KBM-7 (cell line): ENCODE results near the gene PCMT1.
"Not testable (repeated sequence)": the region's sequence is repeated elsewhere in the genome, so short reads cannot be mapped to it uniquely, and the experiment has no call there.

Experiments
- DNase-seq: peaks from one replicate; pipeline ENCODE4 v3.0.0-alpha.2; 2015
- in situ Hi-C: fragments of 300-500 bp; cut with MboI; formaldehyde crosslinking; loops from 2 replicates; pipeline ENCODE4 v1.14.3; 2020; ENCODE audit warnings: low sequenced_read_pairs, low pct_unique_long_range_greater_than_20kb, mixed read lengths

Gene PCMT1

DNA sequence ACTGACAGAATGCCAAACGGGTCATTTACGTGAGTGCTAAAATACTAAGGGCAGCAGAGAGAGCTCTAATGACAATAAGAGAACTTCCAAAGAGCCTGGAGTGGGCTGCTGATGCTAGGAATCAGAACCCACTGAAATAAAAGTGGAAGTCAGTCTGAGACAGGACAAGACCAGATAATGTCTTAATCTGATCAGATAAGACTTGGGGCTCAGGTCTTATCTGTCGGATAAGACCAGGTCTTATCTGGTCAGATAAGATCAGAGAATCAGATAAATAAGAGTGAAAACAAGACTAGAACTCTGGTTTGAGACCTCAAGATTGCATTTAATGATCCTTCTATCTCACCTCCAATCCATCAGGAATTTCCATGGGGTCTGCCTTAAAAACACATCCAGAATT is 96.0 kb downstream of the PCMT1 start:
- in situ Hi-C loops, result no loop called here
- no peak for DNase-seq

DNA sequence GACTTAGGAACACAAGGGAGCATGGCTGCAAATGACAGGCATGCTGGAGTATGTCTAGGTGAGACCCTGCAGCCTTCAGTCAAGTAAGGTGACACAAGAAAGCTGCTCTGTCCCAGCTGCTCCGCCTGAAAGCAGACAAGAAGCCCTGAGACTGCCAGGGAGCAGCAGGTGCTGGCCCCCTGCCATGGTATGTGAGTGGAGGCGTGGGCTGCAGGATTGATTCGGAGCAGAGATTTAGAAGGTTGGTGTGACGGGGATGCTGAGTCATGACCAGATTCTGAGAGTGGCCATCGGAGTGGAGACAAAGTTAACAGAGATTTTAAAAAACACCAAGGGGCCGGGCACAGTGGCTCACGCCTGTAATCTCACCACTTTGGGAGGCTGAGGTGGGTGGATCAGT is 96.8 kb downstream of the PCMT1 start:
- in situ Hi-C loops, result no loop called here
- DNase-seq, result no peak

DNA sequence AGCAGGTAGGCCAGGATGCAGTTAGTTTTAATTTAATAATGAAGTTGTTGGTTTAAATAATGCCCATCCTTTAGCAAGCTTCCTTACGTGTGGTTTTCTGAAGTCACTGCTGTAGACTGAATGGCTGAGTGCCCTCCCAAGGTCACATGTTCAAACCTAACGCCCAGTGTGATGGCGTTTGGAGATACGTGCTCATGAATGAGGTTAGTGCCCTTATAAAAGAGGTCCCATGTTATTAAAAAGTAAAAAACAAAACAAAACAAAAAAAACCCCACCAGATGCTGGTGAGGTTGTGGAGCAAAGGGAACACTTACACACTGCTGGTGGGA is 98.4 kb downstream of the PCMT1 start:
- DNase-seq, result no peak
- in situ Hi-C loops, result no loop called here

DNA sequence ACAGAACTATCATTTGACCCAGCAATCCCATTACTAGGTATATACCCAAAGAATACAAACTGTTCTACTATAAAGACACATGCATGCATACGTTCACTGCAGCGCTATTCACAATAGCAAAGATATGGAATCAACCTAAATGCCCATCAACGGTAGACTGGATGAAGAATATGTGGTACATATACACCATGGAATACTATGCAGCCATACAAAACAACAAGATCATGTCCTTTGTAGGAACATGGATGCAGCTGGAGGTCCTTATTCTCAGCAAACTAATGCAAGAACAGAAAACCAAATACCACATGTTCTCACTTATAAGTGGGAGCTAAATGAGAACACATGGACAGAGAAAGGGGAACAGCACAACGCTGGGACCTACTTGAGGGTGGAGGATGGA is 98.8 kb downstream of the PCMT1 start:
- in situ Hi-C loops, DNase-seq: not testable (repeated sequence)

DNA sequence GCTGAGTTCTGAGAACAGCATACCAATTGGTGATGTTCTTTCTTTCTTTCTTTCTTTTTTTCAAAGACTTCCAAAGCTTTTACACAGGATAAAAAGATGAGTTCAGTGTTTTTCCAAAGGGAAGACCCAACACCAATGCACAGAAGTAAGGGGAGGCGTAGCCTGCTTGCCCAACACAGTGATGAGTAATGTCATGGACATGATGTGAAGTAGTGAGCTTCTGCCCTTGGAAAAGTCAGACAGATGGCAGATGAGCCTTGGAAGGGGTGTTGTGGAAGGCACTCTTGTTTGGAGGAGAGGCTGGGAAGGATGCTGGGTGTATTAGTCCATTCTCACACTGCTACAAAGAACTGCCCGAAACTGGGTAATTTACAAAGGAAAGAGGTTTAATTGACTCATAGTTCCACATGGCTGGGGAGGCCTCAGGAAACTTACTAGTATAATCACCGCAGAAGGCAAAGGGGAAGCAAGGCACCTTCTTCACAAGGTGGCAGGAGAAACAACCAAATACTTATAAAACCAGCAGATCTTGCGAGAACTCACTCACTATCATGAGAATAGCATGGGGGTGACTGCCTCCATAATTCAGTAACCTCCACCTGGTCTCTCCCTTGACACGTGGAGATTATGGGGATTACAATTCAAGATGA is 102.0 kb downstream of the PCMT1 start:
- no peak for DNase-seq
- in situ Hi-C loops, result no loop called here

DNA sequence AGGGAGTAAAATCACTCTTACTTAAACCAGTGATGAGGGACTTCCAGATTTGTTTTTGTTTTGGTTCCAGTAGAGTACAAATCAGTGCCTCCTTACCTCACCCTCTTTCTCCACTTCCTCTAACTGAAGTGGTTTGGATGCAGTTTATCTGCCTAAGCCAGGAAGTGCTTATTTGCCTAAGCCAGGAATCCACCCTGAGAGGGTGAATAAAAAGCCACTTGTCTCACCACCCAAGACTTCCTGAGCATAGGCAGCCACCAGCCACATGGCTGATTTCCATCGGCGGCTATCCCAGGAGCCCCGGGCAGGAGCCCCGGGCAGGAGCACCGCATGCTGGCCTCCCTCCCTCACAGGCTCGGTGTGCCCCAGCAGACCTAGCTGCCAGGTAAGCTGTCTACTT is 102.6 kb downstream of the PCMT1 start:
- peak; percentile 61 for DNase-seq
- in situ Hi-C loops, result no loop called here

DNA sequence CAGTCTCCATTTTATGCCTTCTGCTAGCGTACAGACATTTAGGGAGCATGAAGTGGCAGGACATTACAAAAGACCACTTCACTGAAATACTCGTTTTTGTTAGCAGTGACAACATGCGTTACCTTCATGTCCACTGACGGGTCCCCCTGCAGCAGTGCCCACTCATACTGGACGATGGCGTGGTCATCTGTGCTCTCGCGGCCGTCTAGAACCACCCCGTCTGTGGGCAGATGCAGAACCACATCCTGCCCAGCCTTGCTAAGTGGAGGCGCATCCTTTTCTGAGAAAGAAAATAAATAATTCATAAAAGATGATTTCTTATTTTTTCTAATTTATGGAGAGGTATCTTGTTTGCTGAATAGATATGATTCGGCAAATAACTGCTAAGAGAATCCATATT is 103.3 kb downstream of the PCMT1 start:
- no peak for DNase-seq
- in situ Hi-C loops, result no loop called here

DNA sequence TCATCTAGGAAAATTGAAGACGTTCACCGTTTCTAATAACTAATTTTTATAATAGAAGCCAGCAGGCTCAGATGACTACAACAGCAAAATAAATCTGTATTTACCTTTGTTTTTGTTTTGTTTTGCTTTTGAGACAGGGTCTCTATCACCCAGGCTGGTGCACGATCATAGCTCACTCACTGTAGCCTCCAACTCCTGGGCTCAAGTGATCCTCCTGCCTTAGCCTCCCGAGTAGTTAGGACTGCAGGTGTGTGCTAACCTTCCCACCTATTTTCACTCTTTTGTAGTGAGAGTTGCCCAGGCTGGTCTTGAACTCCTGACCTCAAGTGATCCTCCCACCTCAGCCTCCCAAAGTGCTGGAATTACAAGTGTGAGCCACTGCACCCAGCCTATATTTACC is 104.5 kb downstream of the PCMT1 start:
- in situ Hi-C loops, DNase-seq: not testable (repeated sequence)

DNA sequence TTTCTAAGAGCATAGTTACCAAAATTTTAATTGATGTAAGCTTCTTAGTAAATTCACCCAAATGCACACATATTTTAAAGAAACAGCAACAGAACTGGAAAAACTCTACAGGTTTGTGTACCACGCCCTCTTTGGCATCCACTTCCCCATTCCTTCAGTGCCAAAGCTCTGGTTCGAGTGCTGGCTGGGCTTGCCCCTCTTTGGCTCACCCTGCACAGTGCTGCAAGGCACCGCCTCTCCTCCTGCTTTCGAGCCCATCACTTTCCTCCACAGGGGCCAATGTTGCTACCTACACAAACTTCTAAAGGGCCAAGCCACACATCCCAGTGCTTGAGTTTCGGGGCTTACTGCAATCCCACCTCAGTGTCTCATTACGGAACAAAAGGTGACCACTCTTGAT is 105.0 kb downstream of the PCMT1 start:
- in situ Hi-C loops, result no loop called here
- DNase-seq, result no peak

DNA sequence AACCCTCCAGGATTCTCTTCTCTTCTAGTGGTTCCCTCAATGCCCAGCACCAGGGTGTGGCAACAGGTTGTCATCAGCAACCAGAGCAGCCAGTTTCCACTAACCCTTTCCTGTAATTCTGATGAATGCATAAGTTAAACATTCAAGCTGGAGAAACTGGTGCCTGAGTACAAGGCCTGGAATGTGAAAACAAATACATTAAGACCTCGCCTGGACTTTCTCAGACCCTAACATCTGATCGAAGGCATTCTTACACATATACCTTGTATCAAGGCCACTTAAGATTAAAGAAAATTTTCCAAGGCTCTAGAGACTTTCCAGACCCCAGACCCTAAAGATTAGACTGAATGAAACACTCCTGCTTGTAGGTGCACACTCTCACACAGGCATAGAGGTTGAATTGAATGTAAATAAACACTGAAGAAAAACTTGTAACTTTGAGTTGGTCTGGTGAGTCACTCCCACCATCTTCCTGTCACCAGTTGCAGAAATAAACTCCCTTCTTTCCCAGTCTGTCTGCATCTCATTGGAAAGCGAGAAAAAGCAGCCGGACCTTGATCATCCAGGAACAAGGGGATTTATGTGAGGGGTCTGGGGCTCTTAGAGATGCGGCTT is 105.6 kb downstream of the PCMT1 start:
- no peak for DNase-seq
- in situ Hi-C loops, result no loop called here

DNA sequence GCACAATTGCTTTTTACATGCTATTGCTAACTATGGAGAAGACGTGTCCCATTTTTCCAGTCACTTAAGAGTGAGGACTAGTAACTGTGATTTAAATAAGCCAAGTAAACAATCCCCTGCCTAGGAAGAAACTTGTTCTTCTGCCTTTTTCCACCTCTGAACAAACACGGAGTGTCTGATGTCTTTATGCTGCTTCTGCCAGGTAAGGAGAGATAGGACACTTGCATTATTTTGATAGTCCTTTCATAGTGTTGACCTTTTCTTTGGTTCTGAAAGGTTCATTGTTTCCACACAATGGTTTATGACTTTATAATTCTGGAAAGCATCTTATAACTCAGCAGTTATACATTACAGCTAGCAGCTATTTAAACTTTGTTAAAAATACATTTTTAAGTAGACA is 106.2 kb downstream of the PCMT1 start:
- in situ Hi-C loops, result no loop called here
- no peak for DNase-seq

DNA sequence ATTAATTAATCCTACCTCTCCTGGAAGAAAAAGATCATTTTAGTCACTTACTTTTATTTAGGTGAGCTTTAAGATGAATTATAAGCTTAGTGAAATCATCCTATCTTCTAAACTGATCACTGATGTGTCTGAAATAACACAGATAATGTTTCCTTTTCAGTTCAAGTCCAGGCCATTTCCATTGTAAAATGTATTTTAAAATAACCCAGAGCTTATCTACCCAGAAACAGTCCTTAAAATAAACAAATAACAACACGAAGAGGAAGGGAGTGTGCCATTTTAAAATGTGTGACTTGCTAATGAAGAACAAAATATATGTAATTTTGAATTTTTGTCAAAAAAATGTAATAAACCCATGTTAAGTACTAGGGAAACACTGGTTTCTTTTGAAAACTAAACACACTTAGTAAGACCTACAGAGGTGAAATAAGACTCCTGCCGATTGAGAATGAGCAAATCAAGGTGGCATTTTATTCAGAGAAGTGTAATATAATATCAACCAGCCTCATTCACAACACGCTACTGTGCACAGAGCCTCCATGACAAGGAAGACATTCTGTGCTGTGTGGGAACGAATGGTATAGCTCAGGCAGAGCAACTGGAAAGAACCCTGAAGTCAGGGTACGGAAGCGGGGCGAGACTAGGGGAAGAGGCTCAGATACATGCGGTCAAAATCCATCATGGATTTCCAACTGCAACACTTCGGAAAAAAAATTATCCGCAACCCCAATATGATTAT is 106.9 kb downstream of the PCMT1 start:
- DNase-seq, result no peak

DNA sequence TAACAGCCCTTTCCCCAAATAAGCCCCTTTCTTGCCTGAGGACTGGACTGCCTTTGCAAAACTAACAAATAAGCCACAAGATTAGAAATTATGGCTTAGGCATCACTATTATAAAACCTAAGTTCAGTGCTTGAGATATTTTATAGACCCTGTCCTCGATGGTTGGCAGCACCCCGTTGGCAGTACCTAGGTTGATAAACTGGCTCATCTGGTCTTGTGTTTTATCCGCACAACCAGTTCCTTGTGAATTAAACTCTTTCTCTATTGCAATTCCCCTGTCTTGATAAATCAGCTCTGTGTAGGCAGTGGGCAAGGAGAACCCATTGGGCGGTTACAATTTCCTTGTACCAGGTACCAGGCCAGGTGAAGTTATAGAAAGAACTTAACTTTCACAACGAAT is 108.0 kb downstream of the PCMT1 start:
- in situ Hi-C loops, result no loop called here
- no peak for DNase-seq

More for the DNA sequence above, 106.9 kb downstream of the PCMT1 start:
- in situ Hi-C loops, result no loop called here

DNA sequence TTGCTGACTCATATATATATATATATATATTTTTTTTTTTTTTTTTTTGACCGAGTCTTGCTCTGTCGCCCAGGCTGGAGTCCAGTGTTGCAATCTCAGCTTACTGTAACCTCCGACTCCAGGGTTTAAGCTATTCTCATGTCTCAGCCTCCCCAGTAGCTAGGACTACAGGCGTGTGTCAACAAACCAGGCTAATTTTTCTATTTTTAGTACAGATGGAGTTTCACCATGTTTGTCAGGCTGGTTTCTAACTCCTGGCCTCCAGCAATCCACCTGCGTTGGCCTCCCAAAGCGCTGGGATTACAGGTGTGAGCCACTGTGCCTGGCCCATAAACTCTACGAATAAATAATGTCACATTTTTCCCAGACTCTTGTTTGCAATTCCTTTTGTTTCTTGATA is 109.8 kb downstream of the PCMT1 start:
- DNase-seq, result no peak
- in situ Hi-C loops, result no loop called here

DNA sequence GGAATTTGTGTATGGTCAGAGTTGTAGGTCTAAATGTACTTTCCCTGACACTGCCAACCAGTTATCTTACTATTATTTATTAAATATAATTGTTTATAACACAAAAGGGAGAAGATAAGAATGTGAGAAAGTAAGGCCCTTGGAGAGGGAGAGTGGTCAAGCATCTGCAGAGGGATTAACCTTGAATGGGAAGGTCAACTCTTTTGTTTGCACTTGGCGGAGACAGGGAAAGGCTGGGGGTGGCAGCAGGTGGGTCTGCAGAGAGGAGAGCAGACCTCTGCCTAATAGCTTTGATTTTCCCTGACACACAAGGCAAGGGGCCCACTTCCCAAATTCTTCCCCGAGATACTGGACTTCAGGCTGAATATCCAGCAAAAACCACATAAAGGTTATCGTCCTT is 110.4 kb downstream of the PCMT1 start:
- in situ Hi-C loops, result no loop called here
- no peak for DNase-seq

DNA sequence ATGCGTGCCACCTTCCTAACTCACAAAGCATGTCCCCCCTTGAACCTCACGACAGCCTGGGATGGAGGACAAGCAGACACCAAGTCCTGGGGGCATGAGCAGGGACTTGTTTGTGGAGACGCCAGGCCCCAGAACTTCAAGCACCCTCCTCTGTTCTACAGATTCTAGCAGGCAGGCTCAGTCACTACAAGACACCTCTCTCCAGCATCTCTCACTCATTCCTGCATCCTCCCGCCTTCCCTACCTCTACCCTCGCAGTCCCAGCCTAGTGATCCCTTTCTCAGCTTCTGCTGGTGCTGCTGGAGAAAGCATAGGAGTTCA is 110.9 kb downstream of the PCMT1 start:
- in situ Hi-C loops, result no loop called here
- no peak for DNase-seq
